Osteoblast (primary cell): ENCODE results near the gene CDCA3. TPM values are rescaled to one million over a fixed set of nuclear protein-coding genes. Genes with fewer than 3 reads are reported as not detected.

Experiments used
- DNase-seq: peaks from one replicate; pipeline ENCODE4 v3.0.0; 2011; ENCODE audit warnings: low spot score, mixed read lengths; ENCODE audit not compliant: insufficient read length; ENCODE audit errors: missing footprints
- H2AFZ ChIP-seq: 2 replicates; pipeline ENCODE4 v1.6.0; 2011; ENCODE audit warnings: mild to moderate bottlenecking, low read length
- H3K27ac ChIP-seq: 2 replicates; pipeline ENCODE4 v1.5.1; 2011; ENCODE audit warnings: mild to moderate bottlenecking, low read depth, low read length, moderate library complexity
- H3K27me3 ChIP-seq: 2 replicates; pipeline ENCODE4 v1.6.0; 2012; ENCODE audit warnings: mild to moderate bottlenecking, control low read depth, inconsistent platforms, low read length, moderate library complexity; ENCODE audit not compliant: insufficient read depth
- H3K36me3 ChIP-seq: 2 replicates; pipeline ENCODE4 v1.5.1; 2011; ENCODE audit warnings: mild to moderate bottlenecking, low read length, control low read depth, moderate library complexity; ENCODE audit not compliant: insufficient read depth
- H3K4me1 ChIP-seq: 2 replicates; pipeline ENCODE4 v1.5.1; 2011; ENCODE audit warnings: mild to moderate bottlenecking, low read length, control low read depth, moderate library complexity; ENCODE audit not compliant: insufficient read depth
- H3K4me2 ChIP-seq: 2 replicates; pipeline ENCODE4 v1.6.0; 2011; ENCODE audit warnings: mild to moderate bottlenecking, low read length; ENCODE audit not compliant: insufficient read depth
- H3K4me3 ChIP-seq: fragments of 200-600 bp; sonication (generic); 3 replicates; pipeline ENCODE4 v1.5.1; 2012; ENCODE audit warnings: mild to moderate bottlenecking, low read length, inconsistent platforms; ENCODE audit not compliant: insufficient read depth
- H3K79me2 ChIP-seq: 2 replicates; pipeline ENCODE4 v1.6.0; 2012; ENCODE audit warnings: mild to moderate bottlenecking, low read length, control low read depth, inconsistent platforms; ENCODE audit not compliant: insufficient read depth
- H3K9me3 ChIP-seq: 2 replicates; pipeline ENCODE4 v1.5.1; 2011; ENCODE audit warnings: low read depth, low read length, control low read depth
- H4K20me1 ChIP-seq: 2 replicates; pipeline ENCODE4 v1.6.0; 2012; ENCODE audit warnings: mild to moderate bottlenecking, low read length, control low read depth; ENCODE audit not compliant: insufficient read depth
- CTCF ChIP-seq: IDR thresholded peaks from 2 replicates; pipeline ENCODE4 v1.5.1; 2011; ENCODE audit warnings: mild to moderate bottlenecking, low read depth, low read length, moderate library complexity; ENCODE audit errors: extremely low read depth
- total RNA-seq: library from RNA; depleted of rRNA; stranded (reverse); fragments of >200 nt; gene quantifications from 2 replicates; pipeline ENCODE4 v1.2.3, GENCODE V29; 2012

Gene CDCA3
- total RNA-seq, 1 donor = 4.0 TPM

GRCh38 chr12:6834873-6835272 is 16.2 kb downstream of the CDCA3 start:
- Histone ChIP-seq H3K4me1 (peaks cover 3% of the 10 kb centered on the region), H3K4me3 (no peak overlapping the region)

DNA sequence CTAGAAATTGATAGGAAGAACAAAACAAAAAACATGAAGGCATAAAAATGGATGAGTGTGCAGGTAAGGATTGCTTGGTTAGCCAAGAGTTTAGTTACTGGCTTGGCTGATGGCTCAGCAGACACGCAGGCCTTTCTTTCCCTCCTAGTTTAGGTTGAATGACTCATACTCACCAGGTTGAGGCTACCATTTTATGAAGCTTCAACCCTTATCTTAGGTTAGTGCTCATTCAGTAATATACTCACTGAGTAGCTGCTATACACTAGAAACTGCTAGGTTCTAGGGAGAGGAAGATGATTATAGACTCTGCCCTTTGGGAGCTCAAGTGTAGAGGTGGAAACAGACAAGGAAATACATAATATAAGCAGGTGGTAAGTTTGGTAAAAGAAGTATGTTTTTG is 16.8 kb downstream of the CDCA3 start:
- H3K4me2 ChIP-seq = no peak overlapping the region
- H2AFZ ChIP-seq = no peak overlapping the region
- no peaks in the 10 kb centered on the region for H3K9me3 ChIP-seq
- H3K79me2 ChIP-seq = peaks cover 28% of the 10 kb centered on the region
- DNase-seq = peak; percentile 60
- no peak overlapping the region for H3K4me3 ChIP-seq
- TF ChIP-seq CTCF = no peak
- H3K27ac ChIP-seq = no peak overlapping the region
- peaks cover 75% of the 10 kb centered on the region for H3K36me3 ChIP-seq
- H4K20me1 ChIP-seq = peaks cover 17% of the 10 kb centered on the region
- H3K4me1 ChIP-seq = peaks cover 9% of the 10 kb centered on the region
- no peaks in the 10 kb centered on the region for H3K27me3 ChIP-seq

More at GRCh38 chr12:6834873-6835272, 16.2 kb downstream of the CDCA3 start:
- Histone ChIP-seq H3K9me3 (no peaks in the 10 kb centered on the region), H3K4me2 (no peak overlapping the region), H3K79me2 (peaks cover 22% of the 10 kb centered on the region), H3K27ac (no peak overlapping the region), H2AFZ (no peak overlapping the region), H3K36me3 (peaks cover 75% of the 10 kb centered on the region), H4K20me1 (peaks cover 17% of the 10 kb centered on the region), H3K27me3 (no peaks in the 10 kb centered on the region)
- TF ChIP-seq CTCF = no peak
- DNase-seq = peak; percentile 54

- no peak for TF ChIP-seq CTCF
- no peak overlapping the region for H3K27ac ChIP-seq
- H3K4me3 ChIP-seq = no peak overlapping the region
- no peak overlapping the region for H3K4me2 ChIP-seq
- H4K20me1 ChIP-seq = peaks cover 16% of the 10 kb centered on the region
- no peaks in the 10 kb centered on the region for H3K9me3 ChIP-seq
- H3K79me2 ChIP-seq = peaks cover 37% of the 10 kb centered on the region
- H3K36me3 ChIP-seq = peaks cover 72% of the 10 kb centered on the region
- DNase-seq = peak; percentile 89
- no peak overlapping the region for H2AFZ ChIP-seq
- peaks cover 9% of the 10 kb centered on the region for H3K4me1 ChIP-seq
- H3K27me3 ChIP-seq = no peaks in the 10 kb centered on the region
Measured at GRCh38 chr12:6833189-6833890, 17.7 kb downstream of the CDCA3 start.

- no peak for TF ChIP-seq CTCF
- H3K4me2 ChIP-seq = no peak overlapping the region
- H3K4me3 ChIP-seq = no peak overlapping the region
- peak; percentile 2 for DNase-seq
- H3K79me2 ChIP-seq = peaks cover 45% of the 10 kb centered on the region
- peaks cover 60% of the 10 kb centered on the region for H3K36me3 ChIP-seq
- no peak overlapping the region for H3K27ac ChIP-seq
- H3K4me1 ChIP-seq = peaks cover 14% of the 10 kb centered on the region
- no peaks in the 10 kb centered on the region for H3K9me3 ChIP-seq
- no peaks in the 10 kb centered on the region for H3K27me3 ChIP-seq
- peaks cover 10% of the 10 kb centered on the region for H4K20me1 ChIP-seq
- H2AFZ ChIP-seq = no peak overlapping the region
Measured at GRCh38 chr12:6832125-6832524, 19.0 kb downstream of the CDCA3 start.
